Parathyroid adenoma (tissue), 2 donors: Measurements from ENCODE around the gene PFKFB2.

ENCODE experiments used
- H2AFZ ChIP-seq: fragments of 300-600 bp; sonication (generic); one replicate; pipeline ENCODE4 v1.7.0; 2017; ENCODE audit warnings: antibody characterized with exemption, mild to moderate bottlenecking
- H3K27ac ChIP-seq: fragments of 300-600 bp; sonication (generic); one replicate; pipeline ENCODE4 v1.7.0; 2017
- H3K27me3 ChIP-seq: fragments of 300-600 bp; sonication (generic); one replicate; pipeline ENCODE4 v1.7.0; 2017; ENCODE audit warnings: low read length; ENCODE audit not compliant: control insufficient read depth, insufficient read depth
- H3K36me3 ChIP-seq: fragments of 300-600 bp; sonication (generic); one replicate; pipeline ENCODE4 v1.7.0; 2017; ENCODE audit warnings: low read length; ENCODE audit not compliant: control insufficient read depth, insufficient read depth
- H3K4me1 ChIP-seq: fragments of 300-600 bp; sonication (generic); one replicate; pipeline ENCODE4 v1.7.0; 2017; ENCODE audit warnings: control low read depth
- H3K4me2 ChIP-seq: fragments of 300-600 bp; sonication (generic); one replicate; pipeline ENCODE4 v1.7.0; 2017; ENCODE audit warnings: low read length
- H3K4me3 ChIP-seq: fragments of 300-600 bp; sonication (generic); one replicate; pipeline ENCODE4 v1.7.0; 2017; ENCODE audit warnings: low read depth, low read length
- H3K79me2 ChIP-seq: fragments of 300-600 bp; sonication (generic); one replicate; pipeline ENCODE4 v1.7.0; 2017; ENCODE audit warnings: control low read depth
- H3K9ac ChIP-seq: fragments of 300-600 bp; sonication (generic); one replicate; pipeline ENCODE4 v1.7.0; 2017; ENCODE audit warnings: mild to moderate bottlenecking
- H3K9me3 ChIP-seq: fragments of 300-600 bp; sonication (generic); one replicate; pipeline ENCODE4 v1.7.0; 2017; ENCODE audit warnings: low read length; ENCODE audit not compliant: control insufficient read depth
- TF ChIP-seq, protein P1 (sequence below): fragments of 300-600 bp; sonication (generic); IDR thresholded peaks from one replicate; pipeline ENCODE4 v1.7.0; 2017; ENCODE audit warnings: antibody characterized with exemption, mild to moderate bottlenecking
- donor health status: primary hyperparathyroidism.

PFKFB2 gene

GRCh38 chr1:207093944-207094343 lies 40.9 kb downstream of the PFKFB2 start:
- no peaks in the 10 kb centered on the region for H3K27me3 ChIP-seq
- no peaks in the 10 kb centered on the region for H3K4me1 ChIP-seq
- no peak overlapping the region for H2AFZ ChIP-seq
- no peaks in the 10 kb centered on the region for H3K79me2 ChIP-seq
- no peaks in the 10 kb centered on the region for H3K36me3 ChIP-seq
- no peaks in the 10 kb centered on the region for H3K9me3 ChIP-seq
- H3K27ac ChIP-seq = no peak overlapping the region
- TF ChIP-seq, protein P1, sequence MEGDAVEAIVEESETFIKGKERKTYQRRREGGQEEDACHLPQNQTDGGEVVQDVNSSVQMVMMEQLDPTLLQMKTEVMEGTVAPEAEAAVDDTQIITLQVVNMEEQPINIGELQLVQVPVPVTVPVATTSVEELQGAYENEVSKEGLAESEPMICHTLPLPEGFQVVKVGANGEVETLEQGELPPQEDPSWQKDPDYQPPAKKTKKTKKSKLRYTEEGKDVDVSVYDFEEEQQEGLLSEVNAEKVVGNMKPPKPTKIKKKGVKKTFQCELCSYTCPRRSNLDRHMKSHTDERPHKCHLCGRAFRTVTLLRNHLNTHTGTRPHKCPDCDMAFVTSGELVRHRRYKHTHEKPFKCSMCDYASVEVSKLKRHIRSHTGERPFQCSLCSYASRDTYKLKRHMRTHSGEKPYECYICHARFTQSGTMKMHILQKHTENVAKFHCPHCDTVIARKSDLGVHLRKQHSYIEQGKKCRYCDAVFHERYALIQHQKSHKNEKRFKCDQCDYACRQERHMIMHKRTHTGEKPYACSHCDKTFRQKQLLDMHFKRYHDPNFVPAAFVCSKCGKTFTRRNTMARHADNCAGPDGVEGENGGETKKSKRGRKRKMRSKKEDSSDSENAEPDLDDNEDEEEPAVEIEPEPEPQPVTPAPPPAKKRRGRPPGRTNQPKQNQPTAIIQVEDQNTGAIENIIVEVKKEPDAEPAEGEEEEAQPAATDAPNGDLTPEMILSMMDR = no peak
- no peak overlapping the region for H3K9ac ChIP-seq
- H3K4me3 ChIP-seq = no peak overlapping the region
- H3K4me2 ChIP-seq = no peak overlapping the region

DNA sequence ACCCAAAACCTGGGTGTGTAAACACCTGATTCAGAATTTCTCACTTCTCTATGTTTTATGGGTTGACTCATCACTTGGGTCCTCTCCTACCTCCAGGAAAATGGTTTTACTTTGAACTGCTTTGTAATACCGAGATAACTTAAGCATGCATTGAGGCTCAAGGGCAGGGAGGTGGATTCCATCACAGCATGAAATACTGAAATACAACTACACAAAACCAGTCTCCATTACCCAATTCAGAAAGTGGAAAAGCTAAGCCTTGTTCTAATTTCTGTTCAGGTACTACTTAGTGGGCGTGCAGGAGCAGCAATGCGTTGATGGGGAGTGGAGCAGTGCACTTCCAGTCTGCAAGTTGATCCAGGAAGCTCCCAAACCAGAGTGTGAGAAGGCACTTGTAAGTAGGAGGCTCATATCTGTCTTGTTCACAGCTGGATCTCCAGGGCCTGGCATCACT lies 44.8 kb downstream of the PFKFB2 start:
- H3K36me3 ChIP-seq = no peaks in the 10 kb centered on the region
- no peaks in the 10 kb centered on the region for H3K9me3 ChIP-seq
- H3K9ac ChIP-seq = no peak overlapping the region
- no peak overlapping the region for H3K4me2 ChIP-seq
- TF ChIP-seq, protein P1 = no peak
- H3K4me1 ChIP-seq = no peaks in the 10 kb centered on the region
- H2AFZ ChIP-seq = no peak overlapping the region
- no peaks in the 10 kb centered on the region for H3K27me3 ChIP-seq
- H3K4me3 ChIP-seq = no peak overlapping the region
- H3K27ac ChIP-seq = no peak overlapping the region
- H3K79me2 ChIP-seq = no peaks in the 10 kb centered on the region

- TF ChIP-seq, protein P1 = no peak
- Histone ChIP-seq H3K27ac (no peak overlapping the region), H3K79me2 (no peaks in the 10 kb centered on the region), H3K4me1 (no peaks in the 10 kb centered on the region), H3K36me3 (no peaks in the 10 kb centered on the region), H3K4me2 (no peak overlapping the region), H2AFZ (no peak overlapping the region), H3K9me3 (no peaks in the 10 kb centered on the region), H3K27me3 (no peaks in the 10 kb centered on the region), H3K9ac (no peak overlapping the region), H3K4me3 (no peak overlapping the region)
These were observed 48.6 kb downstream of the PFKFB2 start for GRCh38 chr1:207101720-207102119.

DNA sequence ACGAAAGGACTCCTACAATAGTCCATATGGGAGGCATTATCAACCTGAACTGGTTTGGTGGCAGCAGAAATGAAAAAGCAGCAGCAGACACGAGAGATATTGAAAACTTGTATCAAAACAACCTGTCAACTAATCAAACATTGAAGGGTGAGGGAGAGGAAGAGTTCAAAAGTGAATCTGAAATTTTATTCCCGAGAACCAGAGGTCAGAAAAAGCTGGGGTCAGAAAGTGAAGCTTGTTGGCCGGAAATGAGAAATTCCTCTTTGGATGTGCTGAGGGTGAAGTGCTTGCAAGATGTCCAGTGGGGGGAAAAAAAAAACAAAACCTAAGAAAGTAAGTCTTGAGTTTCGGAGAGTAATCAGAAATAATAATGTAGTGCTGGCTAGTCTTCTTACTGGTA lies 49.1 kb downstream of the PFKFB2 start:
- Histone ChIP-seq H3K79me2 (no peaks in the 10 kb centered on the region), H3K9ac (no peak overlapping the region), H3K4me2 (no peak overlapping the region), H3K36me3 (no peaks in the 10 kb centered on the region), H3K9me3 (no peaks in the 10 kb centered on the region), H3K4me3 (no peak overlapping the region), H3K4me1 (no peaks in the 10 kb centered on the region), H2AFZ (no peak overlapping the region), H3K27ac (no peak overlapping the region), H3K27me3 (no peaks in the 10 kb centered on the region)
- TF ChIP-seq, protein P1 = no peak

- no peak overlapping the region for H3K27ac ChIP-seq
These were observed 49.6 kb downstream of the PFKFB2 start for GRCh38 chr1:207102659-207103058.

More at GRCh38 chr1:207102659-207103058, 49.6 kb downstream of the PFKFB2 start:
- Histone ChIP-seq H3K4me3 (no peak overlapping the region), H2AFZ (no peak overlapping the region), H3K4me1 (no peaks in the 10 kb centered on the region), H3K79me2 (no peaks in the 10 kb centered on the region), H3K4me2 (no peak overlapping the region), H3K9me3 (no peaks in the 10 kb centered on the region), H3K36me3 (no peaks in the 10 kb centered on the region), H3K27me3 (no peaks in the 10 kb centered on the region), H3K9ac (no peak overlapping the region)
- TF ChIP-seq, protein P1 = no peak
